Loucy (cell line): ENCODE measurements around the gene KIDINS220.

Experiments
- EZH2phosphoT487 ChIP-seq: fragments of 200-600 bp; IDR thresholded peaks from 2 replicates; pipeline ENCODE4 v1.6.1; 2018; ENCODE audit warnings: antibody characterized with exemption, mild to moderate bottlenecking, moderate library complexity, borderline replicate concordance
- TF ChIP-seq, protein P1 (sequence below): fragments of 200-600 bp; sonication (generic); conservative IDR thresholded peaks from 2 replicates; pipeline ENCODE4 v1.5.1; 2014; ENCODE audit warnings: mild to moderate bottlenecking, antibody characterized with exemption, low read length

DNA sequence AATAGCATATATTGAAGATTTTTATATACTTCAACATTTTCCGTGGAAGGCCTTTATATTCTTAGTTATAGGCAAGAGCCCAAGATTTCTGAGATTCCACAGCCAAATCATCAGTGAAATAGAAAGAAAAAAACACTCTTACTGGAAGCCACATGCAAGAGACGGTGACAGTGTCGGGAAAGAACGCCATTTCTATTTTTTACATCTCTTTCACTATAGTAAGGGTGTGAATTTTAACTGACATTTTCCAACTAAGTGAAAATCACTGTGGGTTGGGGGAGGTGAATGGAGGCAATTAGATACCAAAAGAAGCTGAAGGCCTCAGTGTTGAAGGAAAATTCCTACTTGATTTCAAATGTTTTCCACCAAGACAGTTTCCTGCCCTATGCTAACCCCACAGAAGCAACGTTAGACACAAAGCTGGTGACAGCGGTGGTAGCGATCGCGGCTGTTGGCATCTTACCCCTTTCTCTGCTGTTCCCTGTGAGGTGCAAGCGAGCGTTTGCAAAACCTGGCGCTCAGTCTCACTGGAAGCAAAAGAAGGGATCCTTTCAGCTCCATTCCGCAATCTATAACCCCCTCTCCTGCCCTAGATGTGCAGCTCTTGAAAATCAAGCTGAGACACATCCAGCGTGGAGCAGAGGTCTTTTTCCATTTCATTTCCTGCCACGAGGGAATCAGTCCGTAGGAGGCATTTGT is 135.6 kb downstream of the KIDINS220 start:
- TF ChIP-seq, protein P1, sequence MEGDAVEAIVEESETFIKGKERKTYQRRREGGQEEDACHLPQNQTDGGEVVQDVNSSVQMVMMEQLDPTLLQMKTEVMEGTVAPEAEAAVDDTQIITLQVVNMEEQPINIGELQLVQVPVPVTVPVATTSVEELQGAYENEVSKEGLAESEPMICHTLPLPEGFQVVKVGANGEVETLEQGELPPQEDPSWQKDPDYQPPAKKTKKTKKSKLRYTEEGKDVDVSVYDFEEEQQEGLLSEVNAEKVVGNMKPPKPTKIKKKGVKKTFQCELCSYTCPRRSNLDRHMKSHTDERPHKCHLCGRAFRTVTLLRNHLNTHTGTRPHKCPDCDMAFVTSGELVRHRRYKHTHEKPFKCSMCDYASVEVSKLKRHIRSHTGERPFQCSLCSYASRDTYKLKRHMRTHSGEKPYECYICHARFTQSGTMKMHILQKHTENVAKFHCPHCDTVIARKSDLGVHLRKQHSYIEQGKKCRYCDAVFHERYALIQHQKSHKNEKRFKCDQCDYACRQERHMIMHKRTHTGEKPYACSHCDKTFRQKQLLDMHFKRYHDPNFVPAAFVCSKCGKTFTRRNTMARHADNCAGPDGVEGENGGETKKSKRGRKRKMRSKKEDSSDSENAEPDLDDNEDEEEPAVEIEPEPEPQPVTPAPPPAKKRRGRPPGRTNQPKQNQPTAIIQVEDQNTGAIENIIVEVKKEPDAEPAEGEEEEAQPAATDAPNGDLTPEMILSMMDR: no peak
- no peak for TF ChIP-seq EZH2phosphoT487
